Activated CD8-positive, alpha-beta T cell treated with anti-CD3 and anti-CD28 coated beads for 36 hours (primary cell): ENCODE measurements around the gene PSMC4. TPM values are rescaled to one million over a fixed set of nuclear protein-coding genes. Genes with fewer than 3 reads are reported as not detected.
"Not testable (repeated sequence)": the region's sequence is repeated elsewhere in the genome, so short reads cannot be mapped to it uniquely, and the experiment has no call there.

Experiments
- ATAC-seq: fragments of 200-7000 bp; cut with Tn5 transposase; one replicate; pipeline ENCODE4 v1.10.0; 2021; ENCODE audit warnings: mild to moderate bottlenecking, moderate library complexity
- CTCF ChIA-PET: fragments of 350-600 bp; sonication (Branson Sonifier 250); formaldehyde crosslinking; loops from one replicate; lab custom pipeline; 2021; ENCODE audit warnings: antibody characterized with exemption; lab: Charles Lee
- POLR2A ChIA-PET: fragments of 350-600 bp; sonication (Branson Sonifier 250); formaldehyde crosslinking; loops from one replicate; lab custom pipeline; 2021; ENCODE audit warnings: antibody characterized with exemption; lab: Charles Lee
- DNase-seq: peaks from one replicate; pipeline ENCODE4 v3.0.0-alpha.2; 2020
- H3K27ac Mint-ChIP-seq: one replicate; pipeline ENCODE4 v1.8.0; 2021; ENCODE audit warnings: mild to moderate bottlenecking, mixed read lengths
- H3K27me3 Mint-ChIP-seq: one replicate; pipeline ENCODE4 v1.8.0; 2021; ENCODE audit warnings: mixed read lengths
- H3K36me3 Mint-ChIP-seq: one replicate; pipeline ENCODE4 v1.8.0; 2021; ENCODE audit warnings: low read depth, mixed read lengths
- H3K4me1 Mint-ChIP-seq: one replicate; pipeline ENCODE4 v1.8.0; 2021; ENCODE audit warnings: low read depth, mixed read lengths
- H3K4me3 Mint-ChIP-seq: one replicate; pipeline ENCODE4 v1.8.0; 2021; ENCODE audit warnings: mild to moderate bottlenecking, moderate library complexity, mixed read lengths
- H3K9me3 Mint-ChIP-seq: one replicate; pipeline ENCODE4 v1.8.0; 2021; ENCODE audit warnings: mixed read lengths
- CTCF ChIP-seq: fragments of 200-600 bp; IDR thresholded peaks from one replicate; pipeline ENCODE4 v1.8.0; 2022; ENCODE audit warnings: antibody characterized with exemption, mild to moderate bottlenecking
- intact Hi-C: fragments of 100-400 bp; cut with micrococcal nuclease; formaldehyde crosslinking; loops from one replicate; pipeline ENCODE4 v1.10.0; 2022
- total RNA-seq, 2 experiments: library from RNA; stranded (reverse); gene quantifications; one replicate each; pipeline ENCODE4 v1.2.3, GENCODE V29; 2021

PSMC4 gene
- total RNA-seq, 2 experiments from 2014 or later, result 105 to 107 TPM

GRCh38 chr19:39951686-39952085, 19.3 kb upstream of the PSMC4 start:
- peak; percentile 45 for ATAC-seq
- peaks cover 27% of the 10 kb centered on the region for H3K36me3 Mint-ChIP-seq

GRCh38 chr19:39953915-39954314, 17.1 kb upstream of the PSMC4 start:
- H3K27me3 Mint-ChIP-seq, result no peaks in the 10 kb centered on the region
- intact Hi-C loops, result no loop called here
- H3K4me1 Mint-ChIP-seq, result peaks cover 64% of the 10 kb centered on the region
- no peak for DNase-seq
- peak overlapping the region; percentile 42 for H3K4me3 Mint-ChIP-seq
- ATAC-seq, result peak; percentile 6
- TF ChIP-seq CTCF, result no peak
- ChIA-PET CTCF (interaction anchor here (0.9 to 1.7 kb wide), 3 partner anchors 10 to 17 kb away, joined by 5 to 17 read pairs (median 6); partner anchors contain the start of gene PSMC4), POLR2A (interaction anchor here (0.6 to 1.9 kb wide), 5 partner anchors 12 to 610 kb away, joined by 3 to 13 read pairs (median 3); partner anchors contain the start of genes PSMC4 and ZNF546)
- peaks cover 2% of the 10 kb centered on the region for H3K9me3 Mint-ChIP-seq
- peak overlapping the region; percentile 98 for H3K27ac Mint-ChIP-seq
- H3K36me3 Mint-ChIP-seq, result peaks cover 11% of the 10 kb centered on the region

More at GRCh38 chr19:39951686-39952085, 19.3 kb upstream of the PSMC4 start:
- H3K4me3 Mint-ChIP-seq, result peak overlapping the region; percentile 29
- no peak for TF ChIP-seq CTCF
- intact Hi-C loops, result no loop called here
- CTCF ChIA-PET, result interaction anchor here (1.5 to 2.2 kb wide), 2 partner anchors 10 to 19 kb away, joined by 6 to 11 read pairs; partner anchors contain the start of gene PSMC4
- no peaks in the 10 kb centered on the region for H3K27me3 Mint-ChIP-seq
- H3K9me3 Mint-ChIP-seq, result peaks cover 3% of the 10 kb centered on the region
- POLR2A ChIA-PET, result interaction anchor here (1.0 to 2.4 kb wide), 3 partner anchors 9 to 45 kb away, joined by 4 to 21 read pairs (median 6); partner anchors contain the start of genes PSMC4 and ZNF546
- no peak for DNase-seq
- H3K27ac Mint-ChIP-seq, result peak overlapping the region; percentile 98
- H3K4me1 Mint-ChIP-seq, result peaks cover 70% of the 10 kb centered on the region

- H3K9me3 Mint-ChIP-seq, ATAC-seq, intact Hi-C loops, H3K36me3 Mint-ChIP-seq, H3K4me3 Mint-ChIP-seq, DNase-seq, H3K27me3 Mint-ChIP-seq: not testable (repeated sequence)
- Mint-ChIP-seq H3K27ac (peak overlapping the region; percentile 63), H3K4me1 (peaks cover 45% of the 10 kb centered on the region)
- ChIA-PET CTCF (interaction anchor here (1.4 kb wide), 1 partner anchor 12 kb away, joined by 5 read pairs; no protein-coding TSS in a partner anchor), POLR2A (interaction anchor here (0.6 to 1.8 kb wide), 3 partner anchors 13 to 623 kb away, joined by 3 to 7 read pairs (median 3); partner anchors contain the start of gene PSMC4)
Measured at GRCh38 chr19:39957886-39958285, 13.1 kb upstream of the PSMC4 start.

- Mint-ChIP-seq H3K4me3 (peak overlapping the region; percentile 65), H3K4me1 (peaks cover 37% of the 10 kb centered on the region), H3K27ac (peak overlapping the region; percentile 86)
- H3K36me3 Mint-ChIP-seq, H3K27me3 Mint-ChIP-seq, H3K9me3 Mint-ChIP-seq, intact Hi-C loops: not testable (repeated sequence)
- ATAC-seq, result peak; percentile 67
- DNase-seq, result peak; percentile 35
- ChIA-PET CTCF (interaction anchor here (1.1 kb wide), 1 partner anchor 12 kb away, joined by 4 read pairs; the partner anchor contains the start of gene PSMC4), POLR2A (interaction anchor here (1.0 kb wide), 1 partner anchor 121 kb away, joined by 3 read pairs; no protein-coding TSS in a partner anchor)
Measured at GRCh38 chr19:39958942-39959341, 12.0 kb upstream of the PSMC4 start.

- ATAC-seq, POLR2A ChIA-PET, H3K9me3 Mint-ChIP-seq, H3K36me3 Mint-ChIP-seq, intact Hi-C loops, DNase-seq, H3K27me3 Mint-ChIP-seq: not testable (repeated sequence)
- Mint-ChIP-seq H3K4me3 (peak overlapping the region; percentile 65), H3K4me1 (peaks cover 36% of the 10 kb centered on the region), H3K27ac (peak overlapping the region; percentile 86)
- CTCF ChIA-PET, result interaction anchor here (1.1 kb wide), 1 partner anchor 11 kb away, joined by 4 read pairs; the partner anchor contains the start of gene PSMC4
Measured at GRCh38 chr19:39959407-39959806, 11.6 kb upstream of the PSMC4 start.

- no peaks in the 10 kb centered on the region for H3K27me3 Mint-ChIP-seq
- H3K9me3 Mint-ChIP-seq, result no peaks in the 10 kb centered on the region
- H3K4me1 Mint-ChIP-seq, result peaks cover 33% of the 10 kb centered on the region
- ATAC-seq (no peak), DNase-seq (no peak)
- POLR2A ChIA-PET, result no interaction called here
- no peak overlapping the region for H3K4me3 Mint-ChIP-seq
- peaks cover 17% of the 10 kb centered on the region for H3K36me3 Mint-ChIP-seq
- CTCF ChIA-PET, result no interaction called here
- intact Hi-C loops, result no loop called here
- no peak overlapping the region for H3K27ac Mint-ChIP-seq
- no peak for TF ChIP-seq CTCF
Measured at GRCh38 chr19:39963898-39964297, 7.1 kb upstream of the PSMC4 start.
